ENCODE data around the gene EEFSEC.

The EEFSEC gene

GRCh38 chr3:128418900-128419299 lies 265.6 kb downstream of the EEFSEC start:
- no peak for TF ChIP-seq CTCF (IDR thresholded peaks at IDR 0.05; ENCODE audit: extremely low read depth, missing control alignments)
- DNase-seq (ENCODE audit: low spot score): no peak

- DNase-seq (ENCODE audit: low spot score): no peak
- no peak for TF ChIP-seq CTCF (IDR thresholded peaks at IDR 0.05; ENCODE audit: extremely low read depth, missing control alignments)
Observed at GRCh38 chr3:128419311-128419710, 266.0 kb downstream of the EEFSEC start.

- no peak for TF ChIP-seq CTCF (IDR thresholded peaks at IDR 0.05; ENCODE audit: extremely low read depth, missing control alignments)
- no peak for DNase-seq (ENCODE audit: low spot score)
Observed at GRCh38 chr3:128420289-128420688, 267.0 kb downstream of the EEFSEC start.

GRCh38 chr3:128420720-128421438 lies 267.6 kb downstream of the EEFSEC start:
- DNase-seq (ENCODE audit: low spot score): no peak
- no peak for TF ChIP-seq CTCF (IDR thresholded peaks at IDR 0.05; ENCODE audit: extremely low read depth, missing control alignments)

GRCh38 chr3:128421439-128421836 lies 268.2 kb downstream of the EEFSEC start:
- TF ChIP-seq CTCF (IDR thresholded peaks at IDR 0.05; ENCODE audit: extremely low read depth, missing control alignments): no peak
- DNase-seq (ENCODE audit: low spot score): no peak

GRCh38 chr3:128421966-128422365 lies 268.7 kb downstream of the EEFSEC start:
- TF ChIP-seq CTCF (IDR thresholded peaks at IDR 0.05; ENCODE audit: extremely low read depth, missing control alignments): no peak
- DNase-seq (ENCODE audit: low spot score): no peak

GRCh38 chr3:128422762-128423524 lies 269.7 kb downstream of the EEFSEC start:
- no peak for DNase-seq (ENCODE audit: low spot score)
- no peak for TF ChIP-seq CTCF (IDR thresholded peaks at IDR 0.05; ENCODE audit: extremely low read depth, missing control alignments)

Measured in GM20000 (cell line).